ENCODE results near the gene NSD1.

Gene NSD1

GRCh38 chr5:177311723-177312648, 178.4 kb downstream of the NSD1 start, which contains the start of gene MXD3:
Gene MXD3, minus strand, starts transcription at chr5:177311898. Its CDS starts 68 bp downstream, at chr5:177311830.
- peak; percentile 96 for DNase-seq

GRCh38 chr5:177312649-177313181, 179.1 kb downstream of the NSD1 start:
- DNase-seq, result no peak

- DNase-seq, result no peak
Observed at GRCh38 chr5:177313561-177314259, 180.1 kb downstream of the NSD1 start.

GRCh38 chr5:177314376-177315342, 181.1 kb downstream of the NSD1 start:
- no peak for DNase-seq

- no peak for DNase-seq
Observed at GRCh38 chr5:177315411-177315810, 181.8 kb downstream of the NSD1 start.

GRCh38 chr5:177316005-177316404, 182.4 kb downstream of the NSD1 start:
- DNase-seq, result no peak

- peak; percentile 81 for DNase-seq
Observed at GRCh38 chr5:177317959-177318377, 184.4 kb downstream of the NSD1 start.

GRCh38 chr5:177319913-177320588, 186.5 kb downstream of the NSD1 start:
- peak; percentile 34 for DNase-seq

- no peak for DNase-seq
Observed at GRCh38 chr5:177320879-177321278, 187.3 kb downstream of the NSD1 start.

- DNase-seq, result no peak
Observed at GRCh38 chr5:177325868-177326381, 192.4 kb downstream of the NSD1 start.

- DNase-seq, result peak; percentile 34
Observed at GRCh38 chr5:177327539-177328522, 194.3 kb downstream of the NSD1 start.

- no peak for DNase-seq
Observed at GRCh38 chr5:177328545-177329231, 195.1 kb downstream of the NSD1 start.

- DNase-seq, result no peak
Observed at GRCh38 chr5:177329883-177330282, 196.3 kb downstream of the NSD1 start.

GRCh38 chr5:177330991-177331842, 197.6 kb downstream of the NSD1 start:
- DNase-seq, result no peak

- DNase-seq, result no peak
Observed at GRCh38 chr5:177332031-177332895, 198.7 kb downstream of the NSD1 start.

- DNase-seq, result no peak
Observed at GRCh38 chr5:177332896-177333260, 199.3 kb downstream of the NSD1 start.

GRCh38 chr5:177333420-177334154, 200.0 kb downstream of the NSD1 start:
- no peak for DNase-seq

All from CD4-positive, alpha-beta T cell treated with Interleukin-12 subunit alpha and Interleukin-12 subunit beta, for 1 hour (primary cell).